A172 (cell line): ENCODE measurements around the gene GGTLC3. TPM values are rescaled to one million over a fixed set of nuclear protein-coding genes. Genes with fewer than 3 reads are reported as not detected.
"Not testable (repeated sequence)": the region's sequence is repeated elsewhere in the genome, so short reads cannot be mapped to it uniquely, and the experiment has no call there.

ENCODE experiments used
- DNase-seq: peaks from one replicate; pipeline ENCODE4 v3.0.0-alpha.2; 2015; ENCODE audit warnings: low spot score
- total RNA-seq: library from RNA; depleted of rRNA; stranded (reverse); fragments of >200 nt; shearing (Covaris generic); gene quantifications from 2 replicates; pipeline ENCODE4 v1.2.3, GENCODE V29; 2014; rRNA removed

The GGTLC3 gene
- total RNA-seq, 1 experiment from 2014 or later = not detected

- DNase-seq = not testable (repeated sequence)
Measured at GRCh38 chr22:18513454-18513853, 4.5 kb downstream of the GGTLC3 start.

DNA sequence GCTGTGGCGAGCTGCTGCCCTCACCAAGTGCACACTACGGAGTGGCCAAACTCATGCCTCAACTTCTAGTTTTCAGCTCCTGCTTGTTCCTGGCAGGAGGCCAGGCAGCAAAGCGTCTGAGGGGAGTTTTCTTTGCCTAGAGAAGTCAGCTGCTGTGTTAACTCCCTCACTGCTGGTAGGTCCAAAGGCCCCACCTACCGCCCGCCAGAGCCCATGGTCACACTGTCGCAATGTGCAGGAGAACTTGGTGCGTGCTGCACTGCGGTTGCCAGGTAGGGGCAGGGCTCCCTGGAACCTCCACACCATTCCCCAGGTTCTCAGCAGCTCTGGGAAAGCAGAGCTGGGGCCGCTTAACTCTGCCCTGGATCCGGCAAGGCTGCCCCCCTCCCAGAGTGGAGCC lies 5.6 kb downstream of the GGTLC3 start:
- DNase-seq = not testable (repeated sequence)

- not testable (repeated sequence) for DNase-seq
Measured at GRCh38 chr22:18511327-18511726, 6.6 kb downstream of the GGTLC3 start.

- DNase-seq = not testable (repeated sequence)
Measured at GRCh38 chr22:18496227-18496626, 21.7 kb downstream of the GGTLC3 start.

Other genes with a start within 250 kb of the GGTLC3 start
- gene TMEM191B, start 9.6 kb upstream of the GGTLC3 start, total RNA-seq = 0.55 TPM in 1 of 2 replicates, not detected in the other
- gene RIMBP3, start 93.8 kb upstream of the GGTLC3 start, total RNA-seq = 0.57 and 1.3 TPM in 2 replicates